Breast epithelium (tissue), 3 donors: Measurements from ENCODE around the gene AMIGO3.
"Not testable (repeated sequence)": the region's sequence is repeated elsewhere in the genome, so short reads cannot be mapped to it uniquely, and the experiment has no call there.

Experiments used
- POLR2AphosphoS5 ChIP-seq, 3 donors: sonication (generic); formaldehyde crosslinking; IDR thresholded peaks; one replicate each; pipeline ENCODE4 v1.6.1; 2017; ENCODE audit warnings: antibody characterized with exemption in 3 of 3
- TF ChIP-seq, protein P1 (sequence below), 3 donors: fragments of 450-650 bp; IDR thresholded peaks; one replicate each; pipeline ENCODE4 v1.5.1; 2016 to 2017; ENCODE audit warnings: antibody characterized with exemption in 3 of 3, mild to moderate bottlenecking in 3 of 3, moderate library complexity in 3 of 3

DNA sequence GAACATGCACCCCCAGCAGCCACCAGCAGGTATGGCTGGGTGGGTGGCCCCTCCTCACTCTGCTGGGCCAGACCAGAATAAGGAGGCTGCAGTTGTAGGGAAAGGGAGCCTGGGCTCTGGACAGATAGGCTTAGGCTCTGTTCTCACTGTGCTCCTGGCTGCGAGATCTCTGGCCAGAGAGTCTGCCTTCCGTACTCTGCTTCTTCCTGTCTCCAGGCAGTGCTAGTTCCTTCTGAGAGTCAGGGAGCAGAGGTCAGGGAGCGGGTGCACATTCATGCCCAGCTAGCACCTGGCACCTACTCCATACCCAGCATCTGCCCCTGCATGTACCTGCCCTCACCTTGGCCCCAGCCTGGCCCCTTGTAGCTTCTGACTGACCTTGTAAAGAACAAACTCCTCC, 28.0 kb downstream of the AMIGO3 start:
- TF ChIP-seq, protein P1, sequence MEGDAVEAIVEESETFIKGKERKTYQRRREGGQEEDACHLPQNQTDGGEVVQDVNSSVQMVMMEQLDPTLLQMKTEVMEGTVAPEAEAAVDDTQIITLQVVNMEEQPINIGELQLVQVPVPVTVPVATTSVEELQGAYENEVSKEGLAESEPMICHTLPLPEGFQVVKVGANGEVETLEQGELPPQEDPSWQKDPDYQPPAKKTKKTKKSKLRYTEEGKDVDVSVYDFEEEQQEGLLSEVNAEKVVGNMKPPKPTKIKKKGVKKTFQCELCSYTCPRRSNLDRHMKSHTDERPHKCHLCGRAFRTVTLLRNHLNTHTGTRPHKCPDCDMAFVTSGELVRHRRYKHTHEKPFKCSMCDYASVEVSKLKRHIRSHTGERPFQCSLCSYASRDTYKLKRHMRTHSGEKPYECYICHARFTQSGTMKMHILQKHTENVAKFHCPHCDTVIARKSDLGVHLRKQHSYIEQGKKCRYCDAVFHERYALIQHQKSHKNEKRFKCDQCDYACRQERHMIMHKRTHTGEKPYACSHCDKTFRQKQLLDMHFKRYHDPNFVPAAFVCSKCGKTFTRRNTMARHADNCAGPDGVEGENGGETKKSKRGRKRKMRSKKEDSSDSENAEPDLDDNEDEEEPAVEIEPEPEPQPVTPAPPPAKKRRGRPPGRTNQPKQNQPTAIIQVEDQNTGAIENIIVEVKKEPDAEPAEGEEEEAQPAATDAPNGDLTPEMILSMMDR (IDR thresholded peaks at IDR 0.05): not testable (repeated sequence)
- TF ChIP-seq POLR2AphosphoS5 (IDR thresholded peaks at IDR 0.05): not testable (repeated sequence)
